ENCODE measurements around the gene EXOC3. TPM values are rescaled to one million over a fixed set of nuclear protein-coding genes. Genes with fewer than 3 reads are reported as not detected.

Gene EXOC3
- total RNA-seq, 1 donor from 2014 or later = 73.5 TPM

DNA sequence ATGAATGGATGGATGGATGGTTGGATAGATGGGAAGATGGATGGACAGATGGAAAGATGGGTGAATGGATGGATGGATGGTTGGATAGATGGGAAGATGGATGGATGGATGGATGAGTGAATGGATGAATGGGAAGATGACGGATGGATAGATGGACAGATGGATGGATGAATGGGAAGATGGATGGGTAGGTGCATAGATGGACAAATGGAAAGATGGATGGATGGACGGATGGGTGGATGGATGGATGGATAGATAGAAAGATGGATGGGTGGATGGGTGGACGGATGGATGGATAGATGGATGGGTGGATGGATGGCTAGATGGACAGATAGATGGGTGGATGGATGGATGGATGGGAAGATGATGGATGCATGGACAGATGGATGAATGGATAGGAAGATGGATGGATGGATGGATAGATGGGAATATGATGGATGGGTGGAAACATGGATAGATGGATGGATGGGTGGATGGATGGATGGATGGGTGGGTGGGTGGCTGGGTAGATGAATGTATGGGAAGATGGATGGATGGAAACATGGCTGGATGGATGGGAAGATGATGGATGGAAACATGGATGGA is 16.5 kb upstream of the EXOC3 start:
- Mint-ChIP-seq H3K4me3 (no peak overlapping the region), H3K4me1 (peaks cover 7% of the 10 kb centered on the region), H3K27ac (no peak overlapping the region), H3K36me3 (peaks cover 11% of the 10 kb centered on the region), H3K27me3 (ENCODE audit: low read depth) (no peaks in the 10 kb centered on the region), H3K9me3 (no peaks in the 10 kb centered on the region)
- TF ChIP-seq, protein P1, sequence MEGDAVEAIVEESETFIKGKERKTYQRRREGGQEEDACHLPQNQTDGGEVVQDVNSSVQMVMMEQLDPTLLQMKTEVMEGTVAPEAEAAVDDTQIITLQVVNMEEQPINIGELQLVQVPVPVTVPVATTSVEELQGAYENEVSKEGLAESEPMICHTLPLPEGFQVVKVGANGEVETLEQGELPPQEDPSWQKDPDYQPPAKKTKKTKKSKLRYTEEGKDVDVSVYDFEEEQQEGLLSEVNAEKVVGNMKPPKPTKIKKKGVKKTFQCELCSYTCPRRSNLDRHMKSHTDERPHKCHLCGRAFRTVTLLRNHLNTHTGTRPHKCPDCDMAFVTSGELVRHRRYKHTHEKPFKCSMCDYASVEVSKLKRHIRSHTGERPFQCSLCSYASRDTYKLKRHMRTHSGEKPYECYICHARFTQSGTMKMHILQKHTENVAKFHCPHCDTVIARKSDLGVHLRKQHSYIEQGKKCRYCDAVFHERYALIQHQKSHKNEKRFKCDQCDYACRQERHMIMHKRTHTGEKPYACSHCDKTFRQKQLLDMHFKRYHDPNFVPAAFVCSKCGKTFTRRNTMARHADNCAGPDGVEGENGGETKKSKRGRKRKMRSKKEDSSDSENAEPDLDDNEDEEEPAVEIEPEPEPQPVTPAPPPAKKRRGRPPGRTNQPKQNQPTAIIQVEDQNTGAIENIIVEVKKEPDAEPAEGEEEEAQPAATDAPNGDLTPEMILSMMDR (IDR thresholded peaks at IDR 0.05; ENCODE audit: unreplicated experiment) = no peak
- no peak for DNase-seq (ENCODE audit: low spot score in 2 of 2, unreplicated experiment in 2 of 2)

DNA sequence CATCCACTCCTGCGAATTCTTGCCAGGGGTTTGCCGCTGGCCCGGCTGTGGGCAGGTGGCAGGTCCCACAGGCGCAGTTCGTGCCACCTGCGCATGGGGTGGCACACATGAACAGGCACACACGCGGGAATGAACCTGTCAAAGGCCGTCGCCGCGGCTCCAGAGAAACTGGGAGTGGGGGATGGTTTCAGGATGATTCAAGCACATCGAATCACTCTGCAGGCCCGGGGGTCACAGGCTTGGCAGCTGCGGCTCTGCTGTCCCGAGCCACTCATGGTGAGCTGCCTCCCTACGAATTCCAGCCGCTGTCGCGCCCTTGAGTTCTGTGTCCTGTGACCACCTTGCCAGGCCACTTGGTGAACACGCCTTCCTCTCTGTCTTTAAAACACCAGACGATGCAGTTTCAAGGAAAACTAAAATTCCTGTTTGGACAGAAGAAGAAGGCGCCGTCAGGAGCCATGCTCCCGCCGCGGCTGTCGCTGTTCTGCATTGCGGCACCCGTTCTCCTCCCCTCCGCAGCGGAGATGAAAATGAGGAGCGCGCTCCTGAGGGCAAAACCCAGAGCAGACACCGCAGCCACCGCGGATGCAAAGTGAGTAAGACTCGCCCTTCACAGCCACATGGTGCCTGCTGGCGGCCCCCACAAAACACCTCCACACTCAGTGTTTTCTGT is 15.4 kb upstream of the EXOC3 start:
- peaks cover 11% of the 10 kb centered on the region for H3K36me3 Mint-ChIP-seq
- H3K4me1 Mint-ChIP-seq = peaks cover 7% of the 10 kb centered on the region
- H3K9me3 Mint-ChIP-seq = no peaks in the 10 kb centered on the region
- TF ChIP-seq, protein P1 (IDR thresholded peaks at IDR 0.05; ENCODE audit: unreplicated experiment) = no peak
- DNase-seq (ENCODE audit: low spot score in 2 of 2, unreplicated experiment in 2 of 2) = peak in 1 of 2 experiments; percentile 32
- H3K27ac Mint-ChIP-seq = no peak overlapping the region
- H3K27me3 Mint-ChIP-seq (ENCODE audit: low read depth) = no peaks in the 10 kb centered on the region
- H3K4me3 Mint-ChIP-seq = no peak overlapping the region

DNA sequence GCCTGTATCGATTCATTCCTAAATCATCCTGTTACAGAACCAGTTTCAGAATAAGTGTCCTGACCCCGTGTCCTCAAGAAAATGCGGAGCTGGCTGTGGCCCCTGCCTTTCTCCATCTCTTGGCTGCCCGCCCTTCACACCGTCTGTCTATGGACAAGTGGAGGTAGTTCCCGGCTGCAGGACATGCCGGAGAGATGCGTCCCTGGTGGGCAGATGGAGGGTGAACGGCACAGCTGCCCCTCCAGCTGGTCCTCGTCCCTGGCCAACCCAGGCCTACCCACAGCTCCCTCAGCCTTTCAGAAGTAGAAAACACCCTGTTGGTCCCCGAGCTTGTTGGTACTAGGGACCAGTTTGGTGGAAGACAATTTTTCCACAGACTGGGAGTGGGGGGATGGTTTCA is 14.8 kb upstream of the EXOC3 start:
- DNase-seq (ENCODE audit: low spot score in 2 of 2, unreplicated experiment in 2 of 2) = peak in 1 of 2 experiments; percentile 33
- TF ChIP-seq, protein P1 (IDR thresholded peaks at IDR 0.05; ENCODE audit: unreplicated experiment) = no peak
- Mint-ChIP-seq H3K4me1 (peaks cover 7% of the 10 kb centered on the region), H3K27ac (no peak overlapping the region), H3K27me3 (ENCODE audit: low read depth) (no peaks in the 10 kb centered on the region), H3K9me3 (no peaks in the 10 kb centered on the region), H3K36me3 (peaks cover 10% of the 10 kb centered on the region), H3K4me3 (no peak overlapping the region)

DNA sequence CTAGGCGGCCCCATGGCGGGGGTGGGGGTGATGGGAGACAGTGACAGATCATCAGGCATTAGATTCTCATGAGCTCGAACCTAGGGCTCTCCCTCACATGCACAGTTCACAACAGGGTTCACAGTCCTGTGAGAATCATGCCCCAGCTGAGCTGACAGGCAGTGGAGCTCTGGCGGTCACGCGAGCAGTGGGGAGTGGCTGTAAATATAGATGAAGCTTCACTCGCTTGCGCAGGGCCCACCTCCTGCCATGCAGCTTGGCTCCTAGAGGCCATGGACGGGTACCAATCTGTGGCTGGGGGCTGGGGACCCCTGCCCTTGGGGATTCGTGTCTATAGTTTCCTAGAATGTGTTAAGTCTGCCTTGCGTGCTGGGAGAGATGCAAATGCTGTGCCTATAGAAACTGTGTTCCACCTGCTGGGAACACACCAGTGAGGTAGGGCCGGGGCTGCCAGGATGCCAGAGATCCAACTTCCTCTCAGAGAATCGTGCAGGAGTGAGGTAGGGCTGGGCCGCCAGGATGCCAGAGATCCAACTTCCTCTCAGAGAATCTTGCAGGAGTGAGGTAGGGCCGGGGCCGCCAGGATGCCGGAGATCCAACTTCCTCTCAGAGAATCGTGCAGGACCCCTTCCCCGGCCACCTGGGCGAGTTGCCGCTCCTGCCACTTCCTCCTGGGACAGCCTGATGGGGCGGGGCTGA is 14.1 kb upstream of the EXOC3 start:
- DNase-seq (ENCODE audit: low spot score in 2 of 2, unreplicated experiment in 2 of 2) = peak in 1 of 2 experiments; percentile 19
- Mint-ChIP-seq H3K27ac (no peak overlapping the region), H3K27me3 (ENCODE audit: low read depth) (no peaks in the 10 kb centered on the region), H3K4me1 (peaks cover 7% of the 10 kb centered on the region), H3K4me3 (no peak overlapping the region), H3K9me3 (no peaks in the 10 kb centered on the region), H3K36me3 (peaks cover 10% of the 10 kb centered on the region)
- TF ChIP-seq, protein P1 (IDR thresholded peaks at IDR 0.05; ENCODE audit: unreplicated experiment) = no peak

DNA sequence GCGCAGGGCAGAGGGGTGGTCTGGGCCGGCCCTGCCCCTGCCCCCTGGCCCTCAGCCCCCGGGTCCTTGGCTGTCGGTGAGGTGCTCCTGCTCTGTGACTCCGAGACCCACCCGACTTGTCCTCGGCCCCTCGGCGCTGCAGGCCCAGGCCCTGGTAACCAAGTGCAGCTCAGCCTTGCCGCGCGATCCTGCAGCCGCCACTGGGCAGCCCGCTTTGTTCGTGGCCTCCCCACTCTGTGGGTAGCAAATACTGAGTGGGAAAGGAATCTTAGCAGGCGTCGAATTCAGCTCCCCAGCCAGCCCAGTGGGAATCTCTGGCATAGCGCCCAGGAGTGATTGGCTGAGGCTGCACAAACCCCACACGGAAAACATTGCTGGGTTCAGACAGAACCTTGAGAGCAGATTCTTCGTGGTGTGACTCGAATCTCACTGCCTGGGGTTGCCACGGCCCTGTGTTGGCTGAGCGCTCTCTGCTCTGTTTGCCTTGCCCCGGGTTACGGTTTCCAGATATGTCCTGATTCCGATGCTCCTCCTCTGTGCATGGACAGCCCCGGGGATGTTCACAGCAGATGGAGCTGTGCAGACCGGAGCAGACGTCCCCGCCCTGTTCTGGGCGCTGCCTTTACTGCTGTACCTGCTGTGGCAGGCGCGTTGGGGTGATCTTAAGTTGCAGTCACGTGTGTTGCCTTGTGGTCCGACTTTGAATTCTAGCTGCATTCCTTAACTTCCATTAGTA is 13.4 kb upstream of the EXOC3 start:
- H3K27ac Mint-ChIP-seq = peak overlapping the region; percentile 86
- H3K4me3 Mint-ChIP-seq = no peak overlapping the region
- TF ChIP-seq, protein P1 (IDR thresholded peaks at IDR 0.05; ENCODE audit: unreplicated experiment) = no peak
- H3K4me1 Mint-ChIP-seq = peaks cover 7% of the 10 kb centered on the region
- peaks cover 10% of the 10 kb centered on the region for H3K36me3 Mint-ChIP-seq
- no peaks in the 10 kb centered on the region for H3K9me3 Mint-ChIP-seq
- DNase-seq (ENCODE audit: low spot score in 2 of 2, unreplicated experiment in 2 of 2) = no peak
- H3K27me3 Mint-ChIP-seq (ENCODE audit: low read depth) = no peaks in the 10 kb centered on the region

Data from mesothelial cell of epicardium (in vitro differentiated cells).